Measurements from ENCODE around the gene LRP1B.

Gene LRP1B

DNA sequence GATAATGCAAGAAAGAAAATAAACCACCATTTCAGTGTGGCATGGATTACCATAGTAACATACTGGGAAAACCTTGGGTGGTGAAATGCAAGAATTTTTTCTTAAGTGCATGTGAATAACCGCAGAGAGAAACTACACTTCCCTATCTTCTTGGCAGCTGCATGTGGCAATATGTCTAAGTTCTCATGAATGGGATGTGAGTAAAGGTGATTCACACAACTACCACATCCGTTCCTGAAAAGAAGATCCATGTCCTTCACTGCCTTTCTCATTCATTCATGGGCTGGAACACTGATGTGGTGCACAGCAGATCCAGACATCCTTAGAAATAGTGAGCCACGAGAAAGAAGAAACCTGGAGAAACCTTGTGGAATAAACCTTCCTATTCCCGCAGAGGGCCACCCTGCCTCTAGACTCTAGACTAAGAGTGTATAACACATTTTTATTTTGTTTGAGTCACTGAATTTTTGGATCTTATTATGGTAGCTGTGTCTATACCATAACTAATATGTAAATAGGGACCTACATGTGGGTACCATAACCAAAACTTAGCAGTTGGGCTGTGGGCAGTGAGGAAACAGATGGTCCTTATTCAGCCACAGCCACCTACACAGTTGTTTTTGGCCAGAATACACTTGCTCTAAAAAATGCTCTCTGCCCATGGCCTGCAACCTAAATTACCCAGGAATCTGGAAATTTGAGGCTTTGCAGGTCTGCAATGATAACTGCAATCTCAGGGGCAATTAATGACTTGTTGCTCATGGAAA is 573.3 kb downstream of the LRP1B start:
- no peak for DNase-seq

DNA sequence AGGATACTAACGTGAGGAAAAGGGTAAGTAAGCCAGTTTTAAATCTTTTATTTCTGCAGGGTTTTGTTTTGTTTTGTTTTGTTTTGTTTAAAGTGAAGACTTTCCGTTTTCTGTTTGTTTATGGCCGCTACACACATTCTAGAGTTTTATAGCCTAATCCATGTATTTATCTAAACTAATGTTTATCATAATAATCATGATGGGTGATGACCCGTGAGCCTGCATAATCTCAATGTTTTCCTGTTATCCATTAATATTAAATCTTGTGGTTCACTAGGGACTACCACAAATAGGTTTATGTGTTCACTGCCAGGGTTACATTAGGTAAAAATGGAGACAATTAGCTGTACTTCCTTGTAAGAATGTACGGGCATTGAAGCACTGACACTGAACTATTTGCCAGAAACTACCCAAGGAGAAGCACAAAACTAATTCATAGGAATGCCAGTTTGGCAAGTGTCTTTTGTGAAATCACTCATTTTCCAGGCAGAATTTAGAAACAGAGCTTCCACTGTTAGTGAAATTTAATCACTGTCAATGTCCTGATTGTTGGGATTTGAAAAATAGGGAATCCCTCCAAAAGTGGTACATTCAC is 574.8 kb downstream of the LRP1B start:
- DNase-seq = no peak

DNA sequence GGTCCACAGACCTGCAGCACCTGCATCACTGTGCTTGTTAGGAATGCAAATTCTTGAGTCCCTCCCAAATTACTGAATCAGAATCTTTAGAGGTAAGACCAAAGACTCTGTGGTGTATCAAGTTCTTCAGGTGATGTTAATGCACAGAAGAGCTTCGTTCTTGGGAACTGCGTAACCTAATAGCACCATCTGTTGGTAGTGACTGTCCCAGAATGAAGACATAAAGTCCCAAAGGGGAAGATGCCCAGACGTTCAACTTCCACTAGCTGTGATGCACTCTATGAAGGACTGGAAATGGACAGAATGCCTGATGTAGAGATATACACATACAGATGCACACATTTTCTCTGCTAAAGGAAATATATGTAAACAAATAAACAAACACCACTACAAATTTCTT is 576.0 kb downstream of the LRP1B start:
- DNase-seq = no peak

DNA sequence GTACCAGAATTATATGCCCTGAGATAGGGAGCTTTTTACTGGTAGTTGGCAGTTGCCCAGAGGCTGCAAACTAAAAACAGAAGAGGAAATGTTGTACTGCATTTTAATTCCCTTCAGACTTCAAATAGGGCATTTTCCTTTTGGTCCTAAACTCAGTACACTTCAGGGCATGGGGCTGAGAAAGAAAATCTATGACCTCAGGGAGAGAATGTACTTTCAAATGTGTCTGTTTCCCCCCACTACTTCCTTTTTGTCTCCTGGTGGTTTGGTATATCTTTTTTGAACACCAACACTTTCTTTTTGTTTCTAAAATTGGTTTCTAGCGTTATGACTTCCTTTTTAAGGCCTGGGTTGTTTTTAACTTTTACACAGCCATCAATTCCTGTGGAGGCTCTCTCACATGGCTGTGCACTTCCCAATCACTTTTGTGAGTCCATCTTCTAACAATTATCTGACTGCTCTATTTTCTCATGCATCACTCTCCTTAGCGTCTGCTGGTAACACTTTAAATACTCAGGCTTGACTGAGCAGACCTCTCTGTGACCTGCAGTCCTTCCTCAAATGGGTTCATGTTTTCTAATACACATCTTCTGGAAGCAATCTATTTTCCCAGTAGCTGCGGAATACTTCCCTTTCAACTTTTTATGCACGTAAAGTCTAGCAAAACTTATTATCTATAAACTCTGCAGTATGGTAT is 596.0 kb downstream of the LRP1B start:
- DNase-seq = no peak

DNA sequence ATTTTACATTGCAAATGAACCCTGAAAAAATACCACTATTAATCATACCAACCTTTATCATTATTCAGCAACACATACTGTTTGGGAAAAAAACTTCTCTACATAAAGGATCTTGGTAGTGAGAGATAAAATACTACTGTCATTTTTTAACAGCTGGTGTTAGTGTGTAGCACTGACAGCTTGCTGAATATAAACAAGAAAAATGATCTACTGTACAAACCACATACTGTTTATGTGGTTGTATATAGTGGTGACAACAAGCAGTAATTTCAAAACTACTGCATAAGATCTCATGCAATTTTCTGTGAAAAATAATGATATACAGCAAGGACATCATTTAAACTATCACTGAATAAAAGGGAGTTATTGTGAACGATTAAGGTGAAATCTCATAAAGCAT is 601.2 kb downstream of the LRP1B start:
- DNase-seq = no peak

DNA sequence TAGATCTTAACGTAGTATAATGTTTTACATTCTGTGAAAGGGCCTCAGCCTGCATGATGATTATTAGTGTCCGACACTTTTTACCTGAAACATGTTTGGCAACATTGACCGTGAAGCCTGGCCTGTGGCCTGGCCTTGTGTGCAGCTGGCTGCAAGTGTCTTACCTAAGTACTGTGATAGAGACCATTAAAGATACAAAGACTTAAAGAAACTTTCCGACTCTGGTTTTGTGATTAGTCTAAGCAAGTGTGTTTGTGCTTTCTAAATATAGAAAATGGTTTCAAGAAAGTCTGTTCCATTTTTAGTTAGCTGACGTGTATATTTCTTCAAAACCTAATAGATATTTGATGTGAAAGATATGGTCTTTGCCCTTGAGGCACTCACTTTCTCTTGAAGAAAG is 601.8 kb downstream of the LRP1B start:
- DNase-seq = no peak

DNA sequence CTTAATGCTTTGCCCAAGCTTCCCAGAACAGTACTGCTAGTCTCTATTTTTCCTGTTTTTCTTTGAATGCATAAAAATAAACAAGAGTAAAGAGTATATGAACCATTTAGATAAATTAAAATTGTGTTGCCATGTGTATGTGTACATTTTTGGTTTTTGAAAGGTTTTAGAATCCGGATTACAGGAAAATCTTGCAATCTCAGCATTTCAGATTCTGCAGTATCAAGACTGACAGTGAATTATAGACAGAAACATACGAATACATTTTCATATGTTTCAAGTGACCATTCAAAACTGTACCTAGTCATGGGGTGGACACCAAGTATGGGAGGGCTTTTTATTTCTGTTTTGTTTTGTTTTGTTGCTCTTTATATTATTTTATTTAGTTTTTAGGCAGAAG is 604.1 kb downstream of the LRP1B start:
- DNase-seq = no peak

DNA sequence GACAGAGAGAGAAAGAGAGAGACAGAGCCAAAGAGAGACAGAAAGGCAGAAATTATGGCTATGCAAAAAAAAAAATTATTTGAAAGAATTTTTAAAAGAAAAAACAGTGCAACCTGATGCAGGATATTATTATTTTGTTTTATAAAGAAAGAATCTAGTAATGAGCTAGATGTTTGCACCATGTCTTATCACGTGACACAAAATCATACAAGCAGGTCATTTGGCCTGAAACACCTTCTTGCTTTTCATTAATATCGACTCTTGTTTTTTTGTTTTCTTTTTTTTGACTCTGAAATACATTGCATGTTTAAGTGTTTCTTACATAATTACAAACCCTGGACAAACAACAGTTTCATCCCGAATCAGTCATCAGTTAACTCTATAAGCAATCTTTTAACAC is 606.0 kb downstream of the LRP1B start:
- no peak for DNase-seq

DNA sequence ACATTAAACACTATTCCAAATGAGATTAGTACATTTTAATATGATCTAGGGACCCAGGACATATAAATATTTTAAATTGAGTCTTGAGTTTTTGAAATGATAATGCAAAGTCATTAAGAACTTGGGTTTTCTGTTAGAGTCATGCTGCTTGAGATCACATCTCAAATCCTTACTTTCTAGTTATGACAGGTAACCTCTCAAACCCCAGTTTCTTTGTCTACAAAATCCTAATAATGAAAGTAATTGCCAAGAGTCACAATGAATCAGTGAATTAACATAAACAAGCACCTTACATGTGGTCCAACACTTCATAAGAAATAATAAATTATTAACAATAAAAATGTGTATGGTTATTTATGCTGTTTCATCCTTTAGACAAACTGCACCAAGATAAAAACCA is 607.6 kb downstream of the LRP1B start:
- no peak for DNase-seq

DNA sequence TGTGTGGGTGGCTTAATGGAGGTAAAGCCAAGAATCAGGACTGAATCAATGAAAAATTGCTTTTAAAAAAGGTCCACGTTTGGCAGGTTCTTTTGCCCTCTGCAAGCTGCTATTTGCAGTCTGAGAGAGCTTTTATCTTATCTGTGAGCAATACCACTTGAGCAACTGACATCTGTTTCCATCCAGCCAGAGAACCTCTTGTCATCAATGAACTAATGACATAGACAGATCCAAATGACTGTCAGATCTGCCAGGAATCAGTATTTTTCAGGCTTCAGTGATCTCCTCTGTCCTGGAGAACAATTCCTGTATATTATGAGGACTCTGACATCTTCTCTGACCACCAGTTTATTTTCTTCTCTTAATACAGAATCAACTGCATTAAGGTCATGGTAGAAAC is 608.1 kb downstream of the LRP1B start:
- DNase-seq = no peak

DNA sequence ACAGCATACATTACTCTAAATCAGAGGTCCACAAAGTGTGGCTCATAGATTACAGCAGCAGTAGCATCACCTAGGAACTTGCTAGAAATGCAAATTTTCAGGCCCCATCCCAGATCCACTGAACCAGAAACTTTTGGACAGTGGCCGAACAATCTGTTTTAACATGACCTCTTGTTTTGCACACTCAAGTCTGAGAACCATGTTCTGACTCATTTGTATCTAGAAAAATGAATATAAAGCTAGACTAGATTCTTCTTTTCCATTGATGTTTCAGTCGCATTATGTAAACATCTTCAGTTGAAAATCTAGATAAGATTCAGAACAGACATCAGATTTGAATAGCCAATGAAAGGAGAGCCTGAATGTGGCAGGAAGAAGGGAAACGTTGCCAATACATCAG is 608.8 kb downstream of the LRP1B start:
- DNase-seq = no peak

DNA sequence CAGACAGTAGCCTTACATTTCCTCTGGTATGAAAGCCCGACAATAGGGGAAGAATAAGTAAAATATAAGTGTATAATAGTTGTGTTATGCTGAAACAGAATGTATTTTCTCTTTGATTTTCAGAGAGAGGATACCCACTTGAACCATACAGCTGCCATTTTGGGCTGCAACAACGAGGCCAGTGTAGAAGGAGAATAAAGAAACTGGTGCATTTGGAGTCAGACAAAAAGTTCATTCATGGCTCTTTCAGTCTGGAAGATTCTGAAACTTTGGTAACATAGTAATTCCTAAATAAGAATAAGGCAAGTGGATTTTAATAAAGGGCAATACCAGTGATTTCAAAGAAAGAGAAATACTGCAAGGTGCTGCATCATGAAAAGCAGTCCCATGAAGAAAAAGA is 610.9 kb downstream of the LRP1B start:
- no peak for DNase-seq

DNA sequence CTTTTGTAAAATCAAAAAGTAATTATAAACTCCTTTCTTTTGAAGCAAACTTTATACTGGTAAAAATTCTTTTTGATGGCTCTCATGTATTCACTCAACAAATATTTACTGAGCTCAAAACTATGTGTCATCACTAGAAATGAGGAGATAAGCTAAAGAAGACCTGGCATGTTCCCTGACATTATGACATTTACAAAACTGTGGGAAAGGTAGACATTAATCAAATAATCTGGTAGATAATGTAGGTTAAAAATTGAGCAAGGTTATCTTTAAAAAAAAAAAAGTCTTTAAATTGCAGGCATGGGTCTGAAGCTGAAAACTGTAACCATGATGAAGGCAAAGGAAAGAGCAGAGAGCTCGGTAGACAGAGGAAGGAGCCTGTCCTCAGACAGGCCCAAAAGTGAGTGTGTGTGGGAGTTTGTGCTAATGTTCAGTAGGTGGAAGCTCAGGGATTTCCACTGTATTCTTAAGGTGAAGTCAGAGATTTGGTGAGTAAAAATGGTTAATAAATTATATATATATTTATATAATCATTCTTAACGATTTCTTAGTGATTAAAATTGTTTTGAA is 612.9 kb downstream of the LRP1B start:
- DNase-seq = no peak

DNA sequence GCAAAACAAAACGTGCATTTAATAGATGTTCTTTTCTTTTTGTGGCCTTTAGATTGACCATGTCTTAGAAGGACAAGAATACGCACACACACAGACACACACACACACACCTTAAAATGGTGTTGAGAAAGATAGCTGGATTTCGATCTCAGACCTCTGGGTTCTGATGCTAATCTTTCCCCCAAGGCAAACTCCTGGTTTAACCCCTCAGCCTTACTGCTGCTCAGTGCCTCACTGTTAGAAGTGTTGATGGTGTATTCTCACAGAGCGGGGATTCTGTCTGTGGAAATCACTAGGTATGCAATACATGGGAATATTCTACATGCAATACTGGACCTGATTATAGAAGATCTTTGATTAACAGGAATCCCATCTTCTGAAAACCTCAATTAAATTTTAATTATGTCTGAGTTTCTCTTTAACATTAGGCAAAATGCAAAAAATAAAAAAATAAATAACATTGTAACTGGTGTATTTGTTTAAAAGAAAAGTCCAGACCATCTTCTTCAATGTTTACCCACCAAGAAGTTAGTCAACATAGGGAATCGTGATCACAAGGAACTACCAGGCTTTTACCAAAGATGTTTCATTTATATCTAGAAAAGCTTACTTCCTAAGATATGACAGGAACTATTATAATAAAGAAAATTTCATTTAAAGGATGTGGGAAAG is 613.5 kb downstream of the LRP1B start:
- no peak for DNase-seq

DNA sequence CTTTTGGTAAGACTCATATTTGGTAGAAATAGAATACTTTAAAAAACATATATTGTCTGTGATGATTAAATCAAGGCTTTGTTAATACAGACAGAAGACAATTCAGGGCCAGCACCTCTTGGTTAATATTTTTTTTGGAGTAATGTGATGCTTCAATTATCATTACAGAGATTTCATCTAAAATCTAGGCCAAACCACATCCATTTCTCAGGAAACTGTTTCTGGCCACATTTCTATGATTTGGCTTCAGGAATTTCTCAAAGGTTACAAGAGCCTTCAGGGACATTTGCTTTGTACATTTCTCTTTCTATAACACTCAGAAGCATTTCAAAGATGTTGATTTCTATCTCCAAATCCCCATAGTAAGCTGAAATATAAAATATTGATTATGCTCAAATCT is 614.9 kb downstream of the LRP1B start:
- DNase-seq = no peak

DNA sequence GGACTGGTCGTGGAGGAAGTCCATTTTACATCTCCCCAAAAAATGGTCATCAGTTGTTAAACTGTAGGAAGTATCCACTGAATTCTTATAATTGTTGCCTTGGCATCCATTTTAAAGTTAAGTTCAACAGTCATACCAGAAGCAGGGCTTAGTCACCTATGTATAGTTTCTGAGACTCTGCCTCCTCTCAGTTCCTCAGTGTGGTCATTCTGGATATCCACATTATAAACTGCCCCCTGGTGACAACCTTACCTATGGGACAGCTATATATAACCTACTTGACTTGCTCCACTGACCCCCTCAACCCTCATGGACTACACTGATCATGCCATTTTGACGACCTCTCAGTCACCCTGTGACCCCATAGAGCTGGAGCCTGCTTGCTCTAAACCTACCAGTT is 617.0 kb downstream of the LRP1B start:
- DNase-seq = no peak

DNA sequence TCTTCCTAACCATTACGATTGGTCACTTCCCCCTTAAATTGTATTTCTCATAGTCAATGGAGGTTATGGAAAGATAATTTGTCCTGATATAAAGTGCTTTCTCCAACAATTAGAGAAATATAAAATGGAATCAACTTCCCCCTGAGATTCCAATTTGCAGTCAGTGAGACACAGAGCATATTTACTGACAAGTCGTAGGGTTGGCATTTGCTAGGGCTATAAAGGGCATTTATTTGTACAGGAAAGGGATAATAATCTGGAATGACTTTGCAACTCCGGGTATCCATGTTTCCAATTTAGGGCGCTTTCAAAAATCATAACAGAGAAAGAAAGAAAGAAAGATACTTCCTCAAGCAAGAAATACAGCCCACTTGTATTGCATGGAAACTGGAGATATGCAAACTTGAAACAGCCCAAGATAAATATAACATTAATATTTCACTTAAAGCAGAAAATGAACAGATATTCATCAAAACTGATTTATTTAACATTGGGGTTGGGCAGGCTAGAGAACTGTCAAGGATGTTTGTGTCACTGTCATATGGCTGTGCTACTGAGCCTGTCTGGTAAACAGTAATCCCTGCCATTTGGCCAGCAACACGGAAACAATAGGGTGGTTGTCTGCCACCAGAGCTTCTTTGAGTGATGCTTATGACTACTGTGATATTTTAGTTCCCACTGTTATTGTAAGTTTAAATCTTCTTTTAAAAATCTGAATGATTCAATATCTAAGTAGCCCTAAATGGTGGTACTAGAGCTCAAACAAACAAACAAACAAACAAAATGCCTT is 621.8 kb downstream of the LRP1B start:
- DNase-seq = no peak

DNA sequence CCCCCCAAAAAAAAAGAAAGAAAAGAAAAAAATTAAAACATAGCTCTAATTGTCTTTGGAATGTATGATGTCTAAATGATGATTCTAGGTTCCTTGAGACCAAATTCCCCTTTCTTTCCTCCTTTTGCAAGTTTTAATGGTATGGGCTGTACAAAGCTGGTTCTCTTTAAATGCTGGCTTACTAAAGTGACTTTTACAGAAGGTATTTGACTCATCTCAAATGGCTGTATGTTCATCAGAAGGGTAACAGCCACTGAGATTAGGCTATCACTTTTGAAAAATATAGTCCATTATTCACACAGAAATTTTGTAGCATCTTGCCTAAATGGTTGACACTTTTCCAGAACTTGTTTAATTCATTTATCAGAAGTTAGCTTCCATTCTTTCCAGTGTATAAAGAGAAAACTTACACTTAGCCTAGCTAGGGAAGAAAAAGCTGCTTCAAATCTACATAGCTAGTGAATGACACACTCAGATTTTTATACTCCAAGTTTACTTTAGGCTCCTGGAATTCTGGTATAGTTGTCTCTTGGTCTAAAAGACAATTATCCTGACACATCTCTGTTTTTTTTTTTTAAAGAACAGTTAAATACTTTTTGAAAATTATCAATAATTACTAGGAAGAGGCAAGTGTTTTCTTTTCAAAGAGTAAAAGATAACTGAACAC is 622.6 kb downstream of the LRP1B start:
- no peak for DNase-seq

DNA sequence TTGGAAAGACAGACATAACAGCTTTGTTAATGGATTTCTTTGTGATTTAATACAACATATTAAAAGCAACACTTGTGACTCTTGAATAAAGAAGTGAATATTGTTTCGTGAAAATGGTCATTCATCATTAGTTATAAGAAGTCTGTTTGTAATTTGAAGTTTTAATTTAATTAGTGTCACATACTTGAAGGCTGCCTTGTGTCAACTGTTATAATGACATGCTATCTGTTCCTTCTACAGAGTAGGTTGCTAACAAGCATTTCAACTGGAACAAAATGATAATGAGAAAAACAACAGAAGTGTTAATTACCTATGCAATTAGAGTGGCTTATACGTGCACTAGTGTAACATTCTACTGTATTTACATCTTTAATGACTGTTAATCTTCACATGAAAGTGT is 624.7 kb downstream of the LRP1B start:
- DNase-seq = no peak

DNA sequence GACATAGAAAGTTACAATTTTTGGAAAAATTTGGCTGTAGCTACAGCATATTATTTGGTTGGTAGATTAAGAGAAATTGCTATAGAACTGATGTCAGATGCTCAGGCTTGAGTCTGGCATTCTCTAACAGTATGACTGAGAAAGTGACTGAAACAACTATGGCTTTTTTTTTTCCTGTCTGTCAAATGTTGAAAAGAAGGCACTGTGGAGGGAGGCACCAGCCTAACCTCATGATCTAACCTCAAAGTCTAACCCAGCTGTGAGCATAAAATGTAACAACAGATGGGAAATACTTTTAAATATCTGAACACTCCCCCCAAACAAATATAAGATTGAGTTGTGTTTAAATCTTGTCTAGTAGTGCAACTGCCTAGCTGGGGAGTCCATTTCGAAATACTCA is 629.1 kb downstream of the LRP1B start:
- DNase-seq = no peak

DNA sequence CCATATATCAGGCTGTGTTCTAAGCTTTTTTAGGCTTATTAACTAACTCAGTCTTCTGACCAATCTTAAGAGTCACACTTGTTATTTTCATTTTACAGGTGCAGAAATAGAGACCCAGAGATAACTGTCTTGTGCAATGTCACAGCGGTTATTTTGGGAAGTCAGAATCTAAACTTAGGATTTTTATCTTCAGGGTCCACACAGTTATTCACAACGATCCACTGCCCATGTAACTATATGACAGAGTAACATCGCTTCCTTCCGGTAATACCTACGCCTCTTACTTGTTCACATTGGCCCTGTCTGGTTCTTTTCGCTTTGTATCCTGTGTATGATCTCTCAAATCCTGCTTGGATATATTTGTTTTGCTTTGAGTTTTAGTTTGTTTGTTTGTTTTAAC is 631.7 kb downstream of the LRP1B start:
- no peak for DNase-seq

DNA sequence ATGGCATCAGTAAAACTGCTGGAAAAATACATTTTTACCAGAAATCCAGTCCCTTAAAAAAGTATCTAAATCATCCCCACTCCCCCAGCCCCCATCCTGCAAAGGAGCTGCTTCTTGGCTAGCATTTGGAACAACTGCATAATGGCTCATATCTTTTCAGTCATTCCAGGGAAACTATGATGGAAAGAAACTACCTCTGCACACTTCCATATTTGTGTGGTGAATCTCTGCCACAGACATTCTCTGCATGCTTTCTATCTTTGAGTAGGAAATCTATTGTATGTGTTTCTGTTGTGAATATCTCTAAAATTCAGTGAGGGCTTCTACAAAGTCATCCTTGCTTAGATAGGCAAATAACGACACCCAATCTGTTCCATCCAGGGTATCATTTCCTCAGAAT is 632.3 kb downstream of the LRP1B start:
- no peak for DNase-seq

Measured in stimulated activated CD8-positive, alpha-beta memory T cell treated with anti-CD3 and anti-CD28 coated beads, Interleukin-4, amount 100 ng/mL, for 48 hours (primary cell).